CD8-positive, alpha-beta memory T cell (primary cell): ENCODE measurements around the gene NXPE3. TPM values are rescaled to one million over a fixed set of nuclear protein-coding genes. Genes with fewer than 3 reads are reported as not detected.

Experiments used
- CTCF ChIA-PET: fragments of 350-600 bp; sonication (Branson Sonifier 250); formaldehyde crosslinking; loops from one replicate; lab custom pipeline; 2021; ENCODE audit warnings: antibody characterized with exemption; lab: Charles Lee
- POLR2A ChIA-PET: fragments of 350-600 bp; sonication (Branson Sonifier 250); formaldehyde crosslinking; loops from one replicate; lab custom pipeline; 2021; ENCODE audit warnings: antibody characterized with exemption; lab: Charles Lee
- DNase-seq, 5 donors: peaks; one replicate each; pipeline versions ENCODE4 v3.0.0 to v3.0.0-alpha.2; 2020 to 2022; ENCODE audit warnings: mixed read lengths in 1 of 5
- H3K27ac ChIP-seq: one replicate; pipeline ENCODE4 v1.7.0; 2013; ENCODE audit warnings: low read depth, mild to moderate bottlenecking, low read length, moderate library complexity
- H3K27me3 ChIP-seq: 2 replicates; pipeline ENCODE4 v1.7.0; 2013; ENCODE audit warnings: low read length, mild to moderate bottlenecking; ENCODE audit not compliant: insufficient read depth, poor library complexity, severe bottlenecking
- H3K36me3 ChIP-seq: 2 replicates; pipeline ENCODE4 v1.7.0; 2013; ENCODE audit warnings: mild to moderate bottlenecking, low read length, moderate library complexity; ENCODE audit not compliant: insufficient read depth
- H3K4me1 ChIP-seq: 2 replicates; pipeline ENCODE4 v1.7.0; 2013; ENCODE audit warnings: mild to moderate bottlenecking, low read length, moderate library complexity; ENCODE audit not compliant: insufficient read depth
- H3K4me3 ChIP-seq: 2 replicates; pipeline ENCODE4 v1.7.0; 2013; ENCODE audit warnings: mild to moderate bottlenecking, low read length
- H3K9me3 ChIP-seq: 2 replicates; pipeline ENCODE4 v1.7.0; 2013; ENCODE audit warnings: mild to moderate bottlenecking, low read length
- H3K27ac Mint-ChIP-seq, 8 donors: one replicate each; pipeline ENCODE4 v1.8.0; 2020 to 2021; ENCODE audit warnings: mixed read lengths in 8 of 8, mild to moderate bottlenecking in 6 of 8, inconsistent platforms in 3 of 8, moderate library complexity in 3 of 8
- H3K27me3 Mint-ChIP-seq, 2 donors: one replicate each; pipeline ENCODE4 v1.8.0; 2020 to 2021; ENCODE audit warnings: mixed read lengths in 2 of 2, mild to moderate bottlenecking in 1 of 2, moderate library complexity in 1 of 2
- H3K36me3 Mint-ChIP-seq, 3 donors: one replicate each; pipeline ENCODE4 v1.8.0; 2020 to 2021; ENCODE audit warnings: mixed read lengths in 3 of 3, inconsistent platforms in 1 of 3, mild to moderate bottlenecking in 1 of 3
- H3K4me1 Mint-ChIP-seq, 3 donors: one replicate each; pipeline ENCODE4 v1.8.0; 2020 to 2021; ENCODE audit warnings: mixed read lengths in 3 of 3, inconsistent platforms in 1 of 3, mild to moderate bottlenecking in 1 of 3
- H3K4me3 Mint-ChIP-seq, 7 donors: one replicate each; pipeline ENCODE4 v1.8.0; 2020 to 2021; ENCODE audit warnings: mixed read lengths in 7 of 7, mild to moderate bottlenecking in 6 of 7, moderate library complexity in 4 of 7, inconsistent platforms in 2 of 7
- H3K9me3 Mint-ChIP-seq, 5 donors: one replicate each; pipeline ENCODE4 v1.8.0; 2020 to 2022; ENCODE audit warnings: mixed read lengths in 5 of 5, mild to moderate bottlenecking in 3 of 5, moderate library complexity in 2 of 5, inconsistent platforms in 1 of 5
- polyA plus RNA-seq: library from polyadenylated mRNA; unstranded; fragments of 300-500 nt; fragmentation: Illumina TruSeq; gene quantifications from one replicate; pipeline ENCODE4 v1.2.3, GENCODE V29; 2021
- total RNA-seq, 2 experiments: library from RNA; stranded (reverse); gene quantifications; one replicate each; pipeline ENCODE4 v1.2.3, GENCODE V29; 2021

Gene NXPE3
- total and polyA plus RNA-seq, 3 experiments from 2014 or later = 16.2 to 37.4 (median 17.2) TPM

GRCh38 chr3:101824702-101825101 lies 45.7 kb downstream of the NXPE3 start:
- H3K4me1 ChIP-seq = peaks cover 31% of the 10 kb centered on the region
- H3K36me3 ChIP-seq = peaks cover 8% of the 10 kb centered on the region
- no peaks in the 10 kb centered on the region for H3K27me3 ChIP-seq
- no peak for DNase-seq
- H3K36me3 Mint-ChIP-seq = peaks cover 0 to 30% (median 5%) of the 10 kb centered on the region in 3 donors
- H3K27me3 Mint-ChIP-seq = no peaks in the 10 kb centered on the region
- H3K9me3 Mint-ChIP-seq = no peaks in the 10 kb centered on the region
- H3K4me3 Mint-ChIP-seq = no peak overlapping the region
- H3K4me1 Mint-ChIP-seq = peaks cover 33 to 50% (median 46%) of the 10 kb centered on the region in 3 donors
- H3K4me3 ChIP-seq = no peak overlapping the region
- ChIA-PET CTCF (interaction anchor here (1.0 to 1.2 kb wide), 2 partner anchors 11 to 25 kb away, joined by 4 read pairs; partner anchors contain the start of gene NFKBIZ), POLR2A (interaction anchor here (0.9 kb wide), 1 partner anchor 25 kb away, joined by 3 read pairs; the partner anchor contains the start of gene NFKBIZ)
- H3K27ac Mint-ChIP-seq = peak overlapping the region; percentile 45 to 90 (median 78)
- no peaks in the 10 kb centered on the region for H3K9me3 ChIP-seq
- H3K27ac ChIP-seq = no peak overlapping the region

GRCh38 chr3:101825904-101826445 lies 47.0 kb downstream of the NXPE3 start:
- no peaks in the 10 kb centered on the region for H3K9me3 Mint-ChIP-seq
- no peaks in the 10 kb centered on the region for H3K27me3 Mint-ChIP-seq
- H3K36me3 Mint-ChIP-seq = peaks cover 0 to 20% (median 2%) of the 10 kb centered on the region in 3 donors
- peaks cover 38% of the 10 kb centered on the region for H3K4me1 ChIP-seq
- H3K4me1 Mint-ChIP-seq = peaks cover 42 to 58% (median 56%) of the 10 kb centered on the region in 3 donors
- H3K27ac Mint-ChIP-seq = peak overlapping the region; percentile 94 to 100 (median 98)
- H3K27me3 ChIP-seq = no peaks in the 10 kb centered on the region
- no peak overlapping the region for H3K4me3 ChIP-seq
- CTCF ChIA-PET = interaction anchor here (0.9 kb wide), 1 partner anchor 35 kb away, joined by 3 read pairs; no protein-coding TSS in a partner anchor
- H3K4me3 Mint-ChIP-seq = peak overlapping the region in 3 of 7 donors; percentile 32 to 79 (median 72)
- POLR2A ChIA-PET = interaction anchor here (4.2 kb wide), 1 partner anchor 24 kb away, joined by 63 read pairs; the partner anchor contains the start of gene NFKBIZ
- no peaks in the 10 kb centered on the region for H3K9me3 ChIP-seq
- DNase-seq = no peak
- H3K36me3 ChIP-seq = peaks cover 8% of the 10 kb centered on the region
- peak overlapping the region; percentile 19 for H3K27ac ChIP-seq

GRCh38 chr3:101827211-101828174 lies 48.5 kb downstream of the NXPE3 start:
- peak; percentile 60 to 85 (median 76) for DNase-seq
- Mint-ChIP-seq H3K36me3 (peaks cover 0 to 7% (median 3%) of the 10 kb centered on the region in 3 donors), H3K27me3 (no peaks in the 10 kb centered on the region), H3K9me3 (no peaks in the 10 kb centered on the region), H3K4me1 (peaks cover 45 to 64% (median 54%) of the 10 kb centered on the region in 3 donors), H3K4me3 (peak overlapping the region; percentile 91 to 98 (median 95)), H3K27ac (peak overlapping the region; percentile 96 to 99 (median 98))
- Histone ChIP-seq H3K4me1 (peaks cover 38% of the 10 kb centered on the region), H3K4me3 (peak overlapping the region; percentile 80), H3K9me3 (no peaks in the 10 kb centered on the region), H3K36me3 (no peaks in the 10 kb centered on the region), H3K27ac (peak overlapping the region; percentile 81), H3K27me3 (no peaks in the 10 kb centered on the region)
- ChIA-PET POLR2A (interaction anchor here (1.0 to 4.2 kb wide), 5 partner anchors 12 to 151 kb away, joined by 3 to 63 read pairs (median 3); partner anchors contain the start of gene NFKBIZ), CTCF (interaction anchor here (0.9 to 3.5 kb wide), 8 partner anchors 10 to 402 kb away, joined by 3 to 15 read pairs (median 4); partner anchors contain the start of gene NFKBIZ)

- ChIA-PET POLR2A (interaction anchor here (1.0 to 4.2 kb wide), 4 partner anchors 11 to 152 kb away, joined by 3 to 63 read pairs (median 3); partner anchors contain the start of gene NFKBIZ), CTCF (interaction anchor here (1.1 to 3.5 kb wide), 6 partner anchors 10 to 402 kb away, joined by 3 to 15 read pairs (median 4); partner anchors contain the start of gene NFKBIZ)
- H3K27ac Mint-ChIP-seq = peak overlapping the region; percentile 96 to 99 (median 98)
- H3K27me3 Mint-ChIP-seq = no peaks in the 10 kb centered on the region
- H3K36me3 ChIP-seq = no peaks in the 10 kb centered on the region
- H3K4me3 ChIP-seq = peak overlapping the region; percentile 80
- peaks cover 0 to 6% (median 2%) of the 10 kb centered on the region in 3 donors for H3K36me3 Mint-ChIP-seq
- H3K4me1 Mint-ChIP-seq = peaks cover 47 to 67% (median 55%) of the 10 kb centered on the region in 3 donors
- no peaks in the 10 kb centered on the region for H3K9me3 ChIP-seq
- H3K9me3 Mint-ChIP-seq = no peaks in the 10 kb centered on the region
- H3K4me1 ChIP-seq = peaks cover 38% of the 10 kb centered on the region
- H3K4me3 Mint-ChIP-seq = peak overlapping the region; percentile 91 to 98 (median 95)
- no peak for DNase-seq
- no peaks in the 10 kb centered on the region for H3K27me3 ChIP-seq
- H3K27ac ChIP-seq = peak overlapping the region; percentile 81
These were observed 49.3 kb downstream of the NXPE3 start for GRCh38 chr3:101828276-101828675.

GRCh38 chr3:101828691-101829436 lies 49.9 kb downstream of the NXPE3 start:
- Mint-ChIP-seq H3K27ac (peak overlapping the region; percentile 96 to 99 (median 98)), H3K36me3 (peaks cover 2 to 6% (median 3%) of the 10 kb centered on the region in 3 donors), H3K27me3 (no peaks in the 10 kb centered on the region), H3K4me3 (peak overlapping the region; percentile 91 to 98 (median 95)), H3K9me3 (no peaks in the 10 kb centered on the region), H3K4me1 (peaks cover 50 to 73% (median 61%) of the 10 kb centered on the region in 3 donors)
- H3K4me3 ChIP-seq = peak overlapping the region; percentile 80
- CTCF ChIA-PET = interaction anchor here (1.1 to 3.5 kb wide), 4 partner anchors 10 to 21 kb away, joined by 3 to 15 read pairs (median 4); partner anchors contain the start of gene NFKBIZ
- H3K27me3 ChIP-seq = no peaks in the 10 kb centered on the region
- peak overlapping the region; percentile 81 for H3K27ac ChIP-seq
- peaks cover 38% of the 10 kb centered on the region for H3K4me1 ChIP-seq
- peak in 4 of 5 donors; percentile 32 to 64 (median 37) for DNase-seq
- no peaks in the 10 kb centered on the region for H3K9me3 ChIP-seq
- POLR2A ChIA-PET = interaction anchor here (1.1 to 4.2 kb wide), 4 partner anchors 10 to 109 kb away, joined by 3 to 63 read pairs (median 3); partner anchors contain the start of gene NFKBIZ
- H3K36me3 ChIP-seq = no peaks in the 10 kb centered on the region

- CTCF ChIA-PET = interaction anchor here (0.6 to 3.5 kb wide), 3 partner anchors 10 to 20 kb away, joined by 3 to 15 read pairs (median 4); partner anchors contain the start of gene NFKBIZ
- Mint-ChIP-seq H3K9me3 (no peaks in the 10 kb centered on the region), H3K36me3 (peaks cover 2 to 3% (median 3%) of the 10 kb centered on the region in 3 donors), H3K4me3 (peak overlapping the region; percentile 91 to 98 (median 95)), H3K27ac (peak overlapping the region; percentile 96 to 99 (median 98)), H3K27me3 (no peaks in the 10 kb centered on the region), H3K4me1 (peaks cover 52 to 79% (median 65%) of the 10 kb centered on the region in 3 donors)
- Histone ChIP-seq H3K9me3 (no peaks in the 10 kb centered on the region), H3K4me3 (peak overlapping the region; percentile 80), H3K27me3 (no peaks in the 10 kb centered on the region), H3K4me1 (peaks cover 38% of the 10 kb centered on the region), H3K27ac (peak overlapping the region; percentile 12), H3K36me3 (no peaks in the 10 kb centered on the region)
- DNase-seq = no peak
- POLR2A ChIA-PET = interaction anchor here (1.1 to 4.2 kb wide), 2 partner anchors 20 to 108 kb away, joined by 3 to 63 read pairs; partner anchors contain the start of gene NFKBIZ
These were observed 50.4 kb downstream of the NXPE3 start for GRCh38 chr3:101829437-101829830.
